Measurements from ENCODE around the gene ATP9A.
"Not testable (repeated sequence)": the region's sequence is repeated elsewhere in the genome, so short reads cannot be mapped to it uniquely, and the experiment has no call there.

ATP9A gene
- 0.58 to 1.6 (median 0.96) reads per million in 3 donors for total RNA-seq

- peak within 1 kb of the TSS; percentile 40 for H3K4me3 ChIP-seq (ENCODE audit: insufficient read depth, low read depth, low read length, poor library complexity, severe bottlenecking)
- no peaks in the 10 kb centered on the region for H3K36me3 ChIP-seq (ENCODE audit: control insufficient read depth, insufficient read depth, low read length)
- peaks cover 4% of the 10 kb centered on the region for H3K4me1 ChIP-seq (ENCODE audit: control insufficient read depth, insufficient read depth, low read length, poor library complexity, severe bottlenecking)
- H3K27me3 ChIP-seq (replicated peaks; ENCODE audit: control insufficient read depth, insufficient read depth, low read length, poor library complexity, severe bottlenecking): peaks cover 4% of the 10 kb centered on the region
- H3K27ac ChIP-seq (ENCODE audit: insufficient read depth, low read length, poor library complexity, severe bottlenecking): no peak within 1 kb of the TSS
- DNase-seq: no peak
- H3K9me3 ChIP-seq (ENCODE audit: control insufficient read depth, low read length): no peaks in the 10 kb centered on the region
Measured at GRCh38 chr20:51767867-51768758, at the start of gene ATP9A. Gene ATP9A (minus strand): TSS chr20:51768390. CDS start chr20:51768369, 21 bp downstream.

GRCh38 chr20:51816856-51817255, 48.7 kb upstream of the ATP9A start:
- H3K27me3 ChIP-seq (replicated peaks; ENCODE audit: control insufficient read depth, insufficient read depth, low read length, poor library complexity, severe bottlenecking); DNase-seq; H3K4me1 ChIP-seq (ENCODE audit: control insufficient read depth, insufficient read depth, low read length, poor library complexity, severe bottlenecking); H3K4me3 ChIP-seq (ENCODE audit: insufficient read depth, low read depth, low read length, poor library complexity, severe bottlenecking); H3K9me3 ChIP-seq (ENCODE audit: control insufficient read depth, low read length); H3K27ac ChIP-seq (ENCODE audit: insufficient read depth, low read length, poor library complexity, severe bottlenecking); H3K36me3 ChIP-seq (ENCODE audit: control insufficient read depth, insufficient read depth, low read length): not testable (repeated sequence)

GRCh38 chr20:51815383-51816076, 47.3 kb upstream of the ATP9A start:
- no peak overlapping the region for H3K27ac ChIP-seq (ENCODE audit: insufficient read depth, low read length, poor library complexity, severe bottlenecking)
- no peak overlapping the region for H3K4me3 ChIP-seq (ENCODE audit: insufficient read depth, low read depth, low read length, poor library complexity, severe bottlenecking)
- no peak for DNase-seq
- H3K4me1 ChIP-seq (ENCODE audit: control insufficient read depth, insufficient read depth, low read length, poor library complexity, severe bottlenecking): no peaks in the 10 kb centered on the region
- H3K9me3 ChIP-seq (ENCODE audit: control insufficient read depth, low read length): no peaks in the 10 kb centered on the region
- H3K27me3 ChIP-seq (replicated peaks; ENCODE audit: control insufficient read depth, insufficient read depth, low read length, poor library complexity, severe bottlenecking): no peaks in the 10 kb centered on the region
- no peaks in the 10 kb centered on the region for H3K36me3 ChIP-seq (ENCODE audit: control insufficient read depth, insufficient read depth, low read length)

- DNase-seq: no peak
- Histone ChIP-seq H3K27me3 (replicated peaks; ENCODE audit: control insufficient read depth, insufficient read depth, low read length, poor library complexity, severe bottlenecking) (no peaks in the 10 kb centered on the region), H3K4me3 (ENCODE audit: insufficient read depth, low read depth, low read length, poor library complexity, severe bottlenecking) (no peak overlapping the region), H3K9me3 (ENCODE audit: control insufficient read depth, low read length) (no peaks in the 10 kb centered on the region), H3K36me3 (ENCODE audit: control insufficient read depth, insufficient read depth, low read length) (no peaks in the 10 kb centered on the region), H3K27ac (ENCODE audit: insufficient read depth, low read length, poor library complexity, severe bottlenecking) (no peak overlapping the region), H3K4me1 (ENCODE audit: control insufficient read depth, insufficient read depth, low read length, poor library complexity, severe bottlenecking) (no peaks in the 10 kb centered on the region)
Measured at GRCh38 chr20:51812861-51813260, 44.7 kb upstream of the ATP9A start.

GRCh38 chr20:51811514-51812128, 43.4 kb upstream of the ATP9A start:
- H3K4me3 ChIP-seq (ENCODE audit: insufficient read depth, low read depth, low read length, poor library complexity, severe bottlenecking): no peak overlapping the region
- DNase-seq: no peak
- H3K9me3 ChIP-seq (ENCODE audit: control insufficient read depth, low read length): no peaks in the 10 kb centered on the region
- no peaks in the 10 kb centered on the region for H3K27me3 ChIP-seq (replicated peaks; ENCODE audit: control insufficient read depth, insufficient read depth, low read length, poor library complexity, severe bottlenecking)
- H3K4me1 ChIP-seq (ENCODE audit: control insufficient read depth, insufficient read depth, low read length, poor library complexity, severe bottlenecking): no peaks in the 10 kb centered on the region
- H3K27ac ChIP-seq (ENCODE audit: insufficient read depth, low read length, poor library complexity, severe bottlenecking): no peak overlapping the region
- no peaks in the 10 kb centered on the region for H3K36me3 ChIP-seq (ENCODE audit: control insufficient read depth, insufficient read depth, low read length)

GRCh38 chr20:51811042-51811355, 42.8 kb upstream of the ATP9A start:
- no peak overlapping the region for H3K27ac ChIP-seq (ENCODE audit: insufficient read depth, low read length, poor library complexity, severe bottlenecking)
- no peak overlapping the region for H3K4me3 ChIP-seq (ENCODE audit: insufficient read depth, low read depth, low read length, poor library complexity, severe bottlenecking)
- no peak for DNase-seq
- H3K27me3 ChIP-seq (replicated peaks; ENCODE audit: control insufficient read depth, insufficient read depth, low read length, poor library complexity, severe bottlenecking): no peaks in the 10 kb centered on the region
- no peaks in the 10 kb centered on the region for H3K36me3 ChIP-seq (ENCODE audit: control insufficient read depth, insufficient read depth, low read length)
- no peaks in the 10 kb centered on the region for H3K9me3 ChIP-seq (ENCODE audit: control insufficient read depth, low read length)
- H3K4me1 ChIP-seq (ENCODE audit: control insufficient read depth, insufficient read depth, low read length, poor library complexity, severe bottlenecking): no peaks in the 10 kb centered on the region

GRCh38 chr20:51810155-51811041, 42.2 kb upstream of the ATP9A start:
- H3K27me3 ChIP-seq (replicated peaks; ENCODE audit: control insufficient read depth, insufficient read depth, low read length, poor library complexity, severe bottlenecking): no peaks in the 10 kb centered on the region
- no peak for DNase-seq
- H3K4me1 ChIP-seq (ENCODE audit: control insufficient read depth, insufficient read depth, low read length, poor library complexity, severe bottlenecking): no peaks in the 10 kb centered on the region
- H3K36me3 ChIP-seq (ENCODE audit: control insufficient read depth, insufficient read depth, low read length): no peaks in the 10 kb centered on the region
- H3K27ac ChIP-seq (ENCODE audit: insufficient read depth, low read length, poor library complexity, severe bottlenecking): no peak overlapping the region
- H3K4me3 ChIP-seq (ENCODE audit: insufficient read depth, low read depth, low read length, poor library complexity, severe bottlenecking): no peak overlapping the region
- no peaks in the 10 kb centered on the region for H3K9me3 ChIP-seq (ENCODE audit: control insufficient read depth, low read length)

- no peaks in the 10 kb centered on the region for H3K9me3 ChIP-seq (ENCODE audit: control insufficient read depth, low read length)
- H3K4me3 ChIP-seq (ENCODE audit: insufficient read depth, low read depth, low read length, poor library complexity, severe bottlenecking): no peak overlapping the region
- H3K4me1 ChIP-seq (ENCODE audit: control insufficient read depth, insufficient read depth, low read length, poor library complexity, severe bottlenecking): no peaks in the 10 kb centered on the region
- no peak for DNase-seq
- no peaks in the 10 kb centered on the region for H3K36me3 ChIP-seq (ENCODE audit: control insufficient read depth, insufficient read depth, low read length)
- no peak overlapping the region for H3K27ac ChIP-seq (ENCODE audit: insufficient read depth, low read length, poor library complexity, severe bottlenecking)
- no peaks in the 10 kb centered on the region for H3K27me3 ChIP-seq (replicated peaks; ENCODE audit: control insufficient read depth, insufficient read depth, low read length, poor library complexity, severe bottlenecking)
Measured at GRCh38 chr20:51807720-51808250, 39.6 kb upstream of the ATP9A start.

- Histone ChIP-seq H3K36me3 (ENCODE audit: control insufficient read depth, insufficient read depth, low read length) (no peaks in the 10 kb centered on the region), H3K27ac (ENCODE audit: insufficient read depth, low read length, poor library complexity, severe bottlenecking) (no peak overlapping the region), H3K4me3 (ENCODE audit: insufficient read depth, low read depth, low read length, poor library complexity, severe bottlenecking) (no peak overlapping the region), H3K9me3 (ENCODE audit: control insufficient read depth, low read length) (no peaks in the 10 kb centered on the region), H3K27me3 (replicated peaks; ENCODE audit: control insufficient read depth, insufficient read depth, low read length, poor library complexity, severe bottlenecking) (no peaks in the 10 kb centered on the region), H3K4me1 (ENCODE audit: control insufficient read depth, insufficient read depth, low read length, poor library complexity, severe bottlenecking) (peaks cover 2% of the 10 kb centered on the region)
- DNase-seq: no peak
Measured at GRCh38 chr20:51804754-51805153, 36.6 kb upstream of the ATP9A start.
